Spinal cord (tissue), 10 donors: ENCODE results near the gene XXYLT1. TPM values are rescaled to one million over a fixed set of nuclear protein-coding genes. Genes with fewer than 3 reads are reported as not detected.
A peak's percentile ranks its signal among the peaks of the same experiment; 100 is the strongest.

ENCODE experiments used
- DNase-seq, 6 donors: peaks; one replicate each; pipeline versions ENCODE4 v3.0.0 to v3.0.0-alpha.2; 2013 to 2015; ENCODE audit warnings: low spot score in 6 of 6, low read depth in 4 of 6
- H3K27ac ChIP-seq: one replicate; pipeline ENCODE4 v1.5.1; 2013; ENCODE audit warnings: low read depth, low read length, control low read depth
- H3K27me3 ChIP-seq: one replicate; pipeline ENCODE4 v1.6.1; 2013; ENCODE audit warnings: low read length; ENCODE audit not compliant: control insufficient read depth, insufficient read depth
- H3K36me3 ChIP-seq: one replicate; pipeline ENCODE4 v1.6.1; 2013; ENCODE audit warnings: low read length; ENCODE audit not compliant: control insufficient read depth, insufficient read depth
- H3K4me1 ChIP-seq: one replicate; pipeline ENCODE4 v1.6.1; 2013; ENCODE audit warnings: low read length; ENCODE audit not compliant: control insufficient read depth, insufficient read depth
- H3K4me3 ChIP-seq: one replicate; pipeline ENCODE4 v1.5.1; 2013; ENCODE audit warnings: low read depth, low read length, control low read depth
- H3K9me3 ChIP-seq: one replicate; pipeline ENCODE4 v1.6.1; 2013; ENCODE audit warnings: low read length; ENCODE audit not compliant: control insufficient read depth, insufficient read depth
- WGBS: methylation state at CpG from one replicate; pipeline ENCODE4 v1.1.5; 2013; ENCODE audit warnings: missing lambda C conversion rate; ENCODE audit not compliant: insufficient coverage; 5-methylcytosine and 5-hydroxymethylcytosine counted together
- polyA plus RNA-seq, 2 donors: library from polyadenylated mRNA; unstranded; fragments of 120-200 nt; gene quantifications; one replicate each; pipeline ENCODE4 v1.2.1, GENCODE V29; 2013; ENCODE audit not compliant: insufficient read length in 2 of 2
- total RNA-seq, 2 donors: library from RNA; depleted of rRNA in 1 of 2; stranded (reverse); fragments of 120-200 nt in 1 of 2; fragments of >200 nt in 1 of 2; gene quantifications; one replicate each; pipeline versions ENCODE4 v1.2.3 to v1.2.4, GENCODE V29; 2013 to 2014
- donor health status: healthy.

The XXYLT1 gene
- total and polyA plus RNA-seq, 4 donors: 28.0 to 47.9 (median 37.5) TPM

GRCh38 chr3:195212033-195212748 is 58.8 kb downstream of the XXYLT1 start:
- no peak overlapping the region for H3K27ac ChIP-seq
- WGBS: 98% methylated on average over 22 of the region's 22 CpGs
- no peaks in the 10 kb centered on the region for H3K27me3 ChIP-seq
- DNase-seq: no peak
- H3K9me3 ChIP-seq: no peaks in the 10 kb centered on the region
- no peak overlapping the region for H3K4me3 ChIP-seq
- H3K4me1 ChIP-seq: peaks cover 32% of the 10 kb centered on the region
- peaks cover 3% of the 10 kb centered on the region for H3K36me3 ChIP-seq

DNA sequence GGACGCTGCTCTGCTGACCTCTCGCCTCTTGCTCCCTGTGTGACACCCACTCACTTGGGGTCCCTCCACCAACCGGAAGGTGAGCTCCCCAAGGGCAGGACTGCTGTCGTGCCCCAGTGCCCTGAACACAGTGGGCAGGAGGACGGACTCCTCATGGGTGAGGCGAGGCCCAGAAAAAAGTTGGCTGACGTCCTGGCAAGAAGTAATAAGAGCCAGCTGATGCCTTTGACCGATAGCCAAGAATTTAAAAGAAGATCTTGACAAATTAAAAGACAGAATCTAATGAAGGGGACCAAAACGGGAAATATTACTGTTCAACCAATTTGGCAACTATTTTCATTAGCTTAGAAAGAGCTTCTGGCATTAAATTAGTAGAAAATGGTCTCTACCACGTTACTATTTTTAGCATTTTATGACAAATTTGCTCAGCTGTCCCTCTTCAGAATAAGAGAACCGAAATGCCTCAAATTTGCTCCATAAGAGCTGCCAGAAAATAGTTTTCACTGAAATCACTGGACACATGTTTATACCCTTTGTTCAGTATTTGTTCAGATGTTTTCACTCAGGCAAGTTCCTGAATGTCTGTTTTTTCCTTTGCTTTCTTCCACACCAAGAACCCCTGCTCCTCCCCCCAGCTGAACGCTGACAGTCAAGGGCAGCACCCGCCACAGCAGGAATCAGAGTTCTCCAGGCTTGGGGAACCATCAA is 60.5 kb downstream of the XXYLT1 start:
- H3K27ac ChIP-seq: peak overlapping the region; percentile 94
- peaks cover 34% of the 10 kb centered on the region for H3K4me1 ChIP-seq
- peak in 2 of 6 donors; percentile 15 to 77 for DNase-seq
- H3K9me3 ChIP-seq: no peaks in the 10 kb centered on the region
- H3K36me3 ChIP-seq: peaks cover 7% of the 10 kb centered on the region
- WGBS: 47% methylated on average over 9 of the region's 13 CpGs
- no peak overlapping the region for H3K4me3 ChIP-seq
- no peaks in the 10 kb centered on the region for H3K27me3 ChIP-seq

DNA sequence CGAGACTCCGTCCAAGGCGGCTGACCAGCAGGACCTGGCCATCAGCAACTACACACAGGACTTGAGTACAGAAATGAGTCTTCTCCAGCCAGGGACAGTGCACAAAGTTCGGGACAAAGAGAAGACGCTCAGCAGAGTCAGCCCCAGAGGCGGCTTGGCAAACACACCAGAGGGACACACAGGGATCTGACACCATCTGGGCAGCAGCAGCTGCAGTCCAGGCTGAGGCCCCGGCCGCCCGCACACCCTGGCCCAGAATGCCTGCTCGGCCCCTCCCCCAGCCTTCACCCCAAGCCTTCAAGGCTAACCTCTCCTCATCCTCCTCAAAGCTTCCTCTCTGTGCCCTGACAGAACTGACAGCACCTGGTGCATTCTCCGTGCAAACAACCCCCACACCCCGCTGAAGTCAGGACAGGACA is 61.1 kb downstream of the XXYLT1 start:
- DNase-seq: peak in 2 of 6 donors; percentile 28 to 60
- H3K27ac ChIP-seq: peak overlapping the region; percentile 94
- H3K4me1 ChIP-seq: peaks cover 35% of the 10 kb centered on the region
- no peak overlapping the region for H3K4me3 ChIP-seq
- no peaks in the 10 kb centered on the region for H3K27me3 ChIP-seq
- peaks cover 7% of the 10 kb centered on the region for H3K36me3 ChIP-seq
- H3K9me3 ChIP-seq: no peaks in the 10 kb centered on the region
- 42% methylated on average over 12 of the region's 12 CpGs for WGBS

- WGBS: 72% methylated on average over 25 of the region's 29 CpGs
- H3K9me3 ChIP-seq: no peaks in the 10 kb centered on the region
- no peak overlapping the region for H3K4me3 ChIP-seq
- H3K36me3 ChIP-seq: peaks cover 7% of the 10 kb centered on the region
- H3K27ac ChIP-seq: peak overlapping the region; percentile 94
- no peaks in the 10 kb centered on the region for H3K27me3 ChIP-seq
- H3K4me1 ChIP-seq: peaks cover 40% of the 10 kb centered on the region
- DNase-seq: no peak
Measured at GRCh38 chr3:195209083-195209846, 61.7 kb downstream of the XXYLT1 start.

- Histone ChIP-seq H3K9me3 (no peaks in the 10 kb centered on the region), H3K27me3 (no peaks in the 10 kb centered on the region), H3K36me3 (peaks cover 7% of the 10 kb centered on the region), H3K27ac (peak overlapping the region; percentile 94), H3K4me1 (peaks cover 46% of the 10 kb centered on the region), H3K4me3 (no peak overlapping the region)
- no peak for DNase-seq
- WGBS: 60% methylated on average over 1 of the region's 7 CpGs
Measured at GRCh38 chr3:195208631-195209030, 62.3 kb downstream of the XXYLT1 start.

GRCh38 chr3:195208183-195208582 is 62.8 kb downstream of the XXYLT1 start:
- no peak for DNase-seq
- H3K4me3 ChIP-seq: no peak overlapping the region
- peaks cover 7% of the 10 kb centered on the region for H3K36me3 ChIP-seq
- H3K27me3 ChIP-seq: no peaks in the 10 kb centered on the region
- no peaks in the 10 kb centered on the region for H3K9me3 ChIP-seq
- H3K4me1 ChIP-seq: peaks cover 51% of the 10 kb centered on the region
- peak overlapping the region; percentile 94 for H3K27ac ChIP-seq
- 57% methylated on average over 4 of the region's 9 CpGs for WGBS

DNA sequence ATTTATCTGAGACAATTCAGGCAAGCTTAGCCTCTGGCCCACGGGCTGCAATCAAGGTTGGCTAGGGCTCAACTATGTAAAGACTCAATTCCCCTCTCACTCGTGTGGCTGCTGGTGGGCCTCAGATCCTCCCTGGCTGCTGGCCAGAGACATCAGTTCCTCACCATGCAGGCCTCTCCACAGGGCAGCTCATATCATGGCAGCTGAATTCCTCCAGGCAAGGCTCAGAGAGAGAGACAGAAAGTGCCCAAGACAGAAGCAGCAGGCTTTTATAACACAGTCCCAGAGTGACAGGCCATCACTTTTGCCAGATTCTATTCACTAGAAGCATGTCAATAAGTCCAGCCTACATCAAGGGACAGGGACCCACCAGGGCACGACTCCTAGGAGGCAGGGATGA is 63.2 kb downstream of the XXYLT1 start:
- peak overlapping the region; percentile 94 for H3K27ac ChIP-seq
- DNase-seq: peak in 1 of 6 donors; percentile 51

GRCh38 chr3:195207056-195207455 is 63.9 kb downstream of the XXYLT1 start:
- H3K4me1 ChIP-seq: peaks cover 52% of the 10 kb centered on the region
- 95% methylated on average over 8 of the region's 9 CpGs for WGBS
- no peaks in the 10 kb centered on the region for H3K9me3 ChIP-seq
- no peak for DNase-seq
- no peaks in the 10 kb centered on the region for H3K27me3 ChIP-seq
- H3K36me3 ChIP-seq: peaks cover 7% of the 10 kb centered on the region
- peak overlapping the region; percentile 94 for H3K27ac ChIP-seq
- H3K4me3 ChIP-seq: no peak overlapping the region

More for the DNA sequence above, 63.2 kb downstream of the XXYLT1 start:
- Histone ChIP-seq H3K36me3 (peaks cover 7% of the 10 kb centered on the region), H3K9me3 (no peaks in the 10 kb centered on the region), H3K4me3 (no peak overlapping the region), H3K27me3 (no peaks in the 10 kb centered on the region), H3K4me1 (peaks cover 52% of the 10 kb centered on the region)
- 21% methylated on average over 2 of the region's 3 CpGs for WGBS

- H3K4me3 ChIP-seq: no peak overlapping the region
- H3K27ac ChIP-seq: peak overlapping the region; percentile 72
- H3K27me3 ChIP-seq: no peaks in the 10 kb centered on the region
- no peaks in the 10 kb centered on the region for H3K9me3 ChIP-seq
- peaks cover 40% of the 10 kb centered on the region for H3K4me1 ChIP-seq
- DNase-seq: peak in 2 of 6 donors; percentile 74 to 81
- 37% methylated on average over 11 of the region's 13 CpGs for WGBS
- H3K36me3 ChIP-seq: peaks cover 6% of the 10 kb centered on the region
Measured at GRCh38 chr3:195204360-195205163, 66.4 kb downstream of the XXYLT1 start.
